ENCODE data around the gene XYLT1. TPM values are rescaled to one million over a fixed set of nuclear protein-coding genes. Genes with fewer than 3 reads are reported as not detected.

XYLT1 gene
- total and polyA plus RNA-seq, 2 of the 13 experiments (the other 11 are each of a cell fraction or from before 2014, with no cell fraction given): not detected

- Histone ChIP-seq H3K4me1 (ENCODE audit: insufficient read depth, low read length) (no peaks in the 10 kb centered on the region), H2AFZ (ENCODE audit: low read length) (no peak overlapping the region), H3K27ac (ENCODE audit: extremely low read length, insufficient read depth, low read length) (no peak overlapping the region), H3K4me3 (replicated peaks in 1 of 3; ENCODE audit: insufficient read depth in 1 of 3, low read depth in 2 of 3, low read length in 3 of 3) (no peak overlapping the region), H3K9ac (ENCODE audit: insufficient read depth, low read depth, low read length) (no peak overlapping the region), H4K20me1 (ENCODE audit: insufficient read depth, low read length) (no peaks in the 10 kb centered on the region), H3K9me3 (ENCODE audit: low read length) (no peaks in the 10 kb centered on the region), H3K79me2 (ENCODE audit: insufficient read depth, low read length) (no peaks in the 10 kb centered on the region), H3K4me2 (ENCODE audit: low read depth, low read length) (no peak overlapping the region), H3K36me3 (replicated peaks in 1 of 2; ENCODE audit: control insufficient read depth in 1 of 2, insufficient read depth in 2 of 2, low read length in 2 of 2) (no peaks in the 10 kb centered on the region), H3K27me3 (ENCODE audit: control insufficient read depth in 1 of 2, insufficient read depth in 2 of 2, low read length in 2 of 2) (peaks cover 1 to 16% of the 10 kb centered on the region in 2 experiments; a peak in 2 of 5 replicates)
- no peak for FAIRE-seq
- 18% methylated on average over 3 of the region's 3 CpGs for WGBS (ENCODE audit: low lambda C conversion rate)
- CTCF ChIA-PET (ENCODE audit: low intra/inter-chr PET ratio, low total read pairs): no interaction called here
- intact Hi-C loops (cut with micrococcal nuclease; ENCODE audit: unreplicated experiment): no loop called here
- no TSS peak for BruUV-seq (replicated peaks)
- no peak for DNase-seq (ENCODE audit: low spot score)
- POLR2A ChIA-PET: no interaction called here
- ATAC-seq: no peak
- in situ Hi-C loops (cut with HindIII; ENCODE audit: extremely low pct_ligation_motif_present, low pct_unique_long_range_greater_than_20kb): no loop called here
- no peak for TF ChIP-seq SMARCC2 (IDR thresholded peaks at IDR 0.05)
- no peak for TF ChIP-seq JUNB (CRISPR knock-in tag; IDR thresholded peaks at IDR 0.05; ENCODE audit: borderline replicate concordance)
- no peak for TF ChIP-seq MYPOP (CRISPR knock-in tag; IDR thresholded peaks at IDR 0.05)
- TF ChIP-seq SOX6 (IDR thresholded peaks at IDR 0.05): no peak
- TF ChIP-seq SOX6 (CRISPR knock-in tag; IDR thresholded peaks at IDR 0.05): no peak
- TF ChIP-seq ZNF614 (CRISPR knock-in tag; IDR thresholded peaks at IDR 0.05; ENCODE audit: borderline replicate concordance): no peak
- TF ChIP-seq NR2C2 (CRISPR knock-in tag; IDR thresholded peaks at IDR 0.05; ENCODE audit: borderline replicate concordance): no peak
- TF ChIP-seq DDIT3 (CRISPR knock-in tag; IDR thresholded peaks at IDR 0.05): no peak
- TF ChIP-seq ZNF709 (CRISPR knock-in tag; IDR thresholded peaks at IDR 0.05): no peak
- no peak for TF ChIP-seq ATF2 (CRISPR knock-in tag; IDR thresholded peaks at IDR 0.05)
- no peak for TF ChIP-seq NCOA2 (CRISPR knock-in tag; IDR thresholded peaks at IDR 0.05)
- TF ChIP-seq MTF1 (CRISPR knock-in tag; IDR thresholded peaks at IDR 0.05): no peak
- no peak for TF ChIP-seq HDAC6 (IDR thresholded peaks at IDR 0.05; ENCODE audit: low read depth, low read length)
- no peak for TF ChIP-seq ZFAT (CRISPR knock-in tag; conservative IDR thresholded peaks at IDR 0.05)
- TF ChIP-seq ZNF501 (CRISPR knock-in tag; IDR thresholded peaks at IDR 0.05): no peak
- no peak for TF ChIP-seq XBP1 (CRISPR knock-in tag; IDR thresholded peaks at IDR 0.05)
Measured at GRCh38 chr16:17223576-17223975, 247.2 kb downstream of the XYLT1 start.

All from HepG2 (cell line).